Lower leg skin (tissue), 4 donors: ENCODE results near the gene CEP104. TPM values are rescaled to one million over a fixed set of nuclear protein-coding genes. Genes with fewer than 3 reads are reported as not detected.
A peak's percentile ranks its signal among the peaks of the same experiment; 100 is the strongest.

ENCODE experiments used
- DNase-seq, 2 donors: peaks; one replicate each; pipeline ENCODE4 v3.0.0-alpha.2; 2019; ENCODE audit warnings: low spot score in 2 of 2
- H3K4me3 ChIP-seq: fragments of 200-600 bp; sonication (generic); 2 replicates; pipeline ENCODE4 v1.5.1; 2017; ENCODE audit warnings: mild to moderate bottlenecking, low read depth; ENCODE audit not compliant: poor library complexity, severe bottlenecking
- CTCF ChIP-seq, 3 donors: fragments of 450-650 bp; IDR thresholded peaks; one replicate each; pipeline ENCODE4 v1.5.1; 2016; ENCODE audit warnings: antibody characterized with exemption in 3 of 3, mild to moderate bottlenecking in 3 of 3, moderate library complexity in 2 of 3
- POLR2A ChIP-seq, 2 donors: fragments of 450-650 bp; IDR thresholded peaks; one replicate each; pipeline ENCODE4 v1.6.1; 2016 to 2017; ENCODE audit warnings: antibody characterized with exemption in 2 of 2, mild to moderate bottlenecking in 1 of 2, moderate library complexity in 1 of 2
- WGBS, 2 donors: methylation state at CpG; one replicate each; pipeline ENCODE4 v1.1.5; 2018; 5-methylcytosine and 5-hydroxymethylcytosine counted together
- intact Hi-C: fragments of 100-400 bp; cut with DNase I; formaldehyde crosslinking; loops from one replicate; pipeline ENCODE4 v1.15.0; 2023; ENCODE audit warnings: low total_unique reads
- total RNA-seq, 4 donors: library from RNA; depleted of rRNA; stranded (reverse); fragments of >200 nt; gene quantifications; one replicate each; pipeline ENCODE4 v1.1.0, GENCODE V29; 2016

The CEP104 gene
- total RNA-seq, 4 donors from 2014 or later: 24.6 to 38.9 (median 33.1) TPM

- peak in 1 of 2 donors; percentile 84 for DNase-seq
- 49 to 66% methylated on average over 29 to 32 of the region's 32 CpGs for WGBS, 2 donors
Observed at GRCh38 chr1:3771108-3772026, 85.6 kb downstream of the CEP104 start.

GRCh38 chr1:3770047-3770765 is 86.8 kb downstream of the CEP104 start:
- no peak for TF ChIP-seq POLR2A (IDR thresholded peaks at IDR 0.05)
- no peak for TF ChIP-seq CTCF (IDR thresholded peaks at IDR 0.05)
- H3K4me3 ChIP-seq: no peak overlapping the region
- WGBS, 2 donors: 88 to 96% methylated on average over 15 of the region's 16 CpGs
- DNase-seq: no peak
- intact Hi-C loops: no loop called here

More at GRCh38 chr1:3771108-3772026, 85.6 kb downstream of the CEP104 start:
- no peak overlapping the region for H3K4me3 ChIP-seq
- TF ChIP-seq CTCF (IDR thresholded peaks at IDR 0.05) (no peak), POLR2A (IDR thresholded peaks at IDR 0.05) (no peak)
- intact Hi-C loops: no loop called here

- intact Hi-C loops: no loop called here
- WGBS, 2 donors: 89 to 94% methylated on average over 22 of the region's 22 CpGs
- no peak for DNase-seq
Observed at GRCh38 chr1:3768811-3769390, 88.1 kb downstream of the CEP104 start.

GRCh38 chr1:3767328-3767925 is 89.6 kb downstream of the CEP104 start:
- intact Hi-C loops: no loop called here
- TF ChIP-seq CTCF (IDR thresholded peaks at IDR 0.05) (no peak), POLR2A (IDR thresholded peaks at IDR 0.05) (no peak)
- H3K4me3 ChIP-seq: no peak overlapping the region
- WGBS, 2 donors: 88% methylated on average over 17 of the region's 17 CpGs
- DNase-seq: no peak

More at GRCh38 chr1:3768811-3769390, 88.1 kb downstream of the CEP104 start:
- H3K4me3 ChIP-seq: no peak overlapping the region
- TF ChIP-seq POLR2A (IDR thresholded peaks at IDR 0.05) (no peak), CTCF (IDR thresholded peaks at IDR 0.05) (no peak)

- DNase-seq: no peak
- H3K4me3 ChIP-seq: no peak overlapping the region
- 83 to 88% methylated on average over 27 to 31 of the region's 31 CpGs for WGBS, 2 donors
- intact Hi-C loops: no loop called here
- TF ChIP-seq CTCF (IDR thresholded peaks at IDR 0.05): no peak
- no peak for TF ChIP-seq POLR2A (IDR thresholded peaks at IDR 0.05)
Observed at GRCh38 chr1:3763351-3764125, 93.5 kb downstream of the CEP104 start.
